GM23338 (cell line): ENCODE results near the gene MPV17. TPM values are rescaled to one million over a fixed set of nuclear protein-coding genes. Genes with fewer than 3 reads are reported as not detected.
A peak's percentile ranks its signal among the peaks of the same experiment; 100 is the strongest.

Source experiments
- ATAC-seq: fragments of 200-7000 bp; cut with Tn5 transposase; 3 replicates; pipeline ENCODE4 v1.9.1; 2020
- DNase-seq: peaks from one replicate; pipeline ENCODE4 v3.0.0-alpha.2; 2015; ENCODE audit warnings: low spot score
- H2AFZ ChIP-seq: fragments of 200-600 bp; sonication (generic); 2 replicates; pipeline ENCODE4 v1.8.0; 2016; ENCODE audit warnings: antibody characterized with exemption, mild to moderate bottlenecking, moderate library complexity
- H3F3A ChIP-seq: fragments of 200-600 bp; sonication (generic); replicated peaks from 2 replicates; pipeline ENCODE4 v1.8.0; 2017; ENCODE audit warnings: antibody characterized with exemption, mixed run types, low read depth
- H3K27ac ChIP-seq: fragments of 200-600 bp; sonication (generic); 2 replicates; pipeline ENCODE4 v1.6.1; 2016; ENCODE audit warnings: low read depth
- H3K27me3 ChIP-seq: fragments of 200-600 bp; sonication (generic); 2 replicates; pipeline ENCODE4 v1.8.0; 2016; ENCODE audit warnings: mild to moderate bottlenecking, mixed run types, moderate library complexity; ENCODE audit not compliant: insufficient read depth
- H3K36me3 ChIP-seq: fragments of 200-600 bp; sonication (generic); 2 replicates; pipeline ENCODE4 v1.8.0; 2016; ENCODE audit warnings: mild to moderate bottlenecking; ENCODE audit not compliant: insufficient read depth
- H3K4me1 ChIP-seq: fragments of 200-600 bp; sonication (generic); 2 replicates; pipeline ENCODE4 v1.8.0; 2016; ENCODE audit warnings: mild to moderate bottlenecking, moderate library complexity; ENCODE audit not compliant: insufficient read depth
- H3K4me2 ChIP-seq: fragments of 200-600 bp; sonication (generic); 2 replicates; pipeline ENCODE4 v1.7.1; 2017; ENCODE audit warnings: mixed run types
- H3K4me3 ChIP-seq: fragments of 200-600 bp; sonication (generic); 2 replicates; pipeline ENCODE4 v1.6.1; 2016; ENCODE audit warnings: mixed run types
- H3K79me2 ChIP-seq: fragments of 200-600 bp; sonication (generic); replicated peaks from 2 replicates; pipeline ENCODE4 v1.8.0; 2017; ENCODE audit warnings: mild to moderate bottlenecking; ENCODE audit not compliant: insufficient read depth
- H3K9me2 ChIP-seq: fragments of 200-600 bp; sonication (generic); 2 replicates; pipeline ENCODE4 v1.8.0; 2017; ENCODE audit not compliant: insufficient read depth
- H4K20me1 ChIP-seq: fragments of 200-600 bp; sonication (generic); replicated peaks from 2 replicates; pipeline ENCODE4 v1.8.0; 2017; ENCODE audit warnings: mild to moderate bottlenecking; ENCODE audit not compliant: insufficient read depth
- H3K27ac Mint-ChIP-seq: 2 replicates; pipeline ENCODE4 v1.8.0; 2020; ENCODE audit warnings: inconsistent platforms, mild to moderate bottlenecking, moderate library complexity, mixed read lengths
- H3K27me3 Mint-ChIP-seq: 3 replicates; pipeline ENCODE4 v1.8.0; 2022; ENCODE audit warnings: low read depth, mild to moderate bottlenecking, moderate library complexity, mixed read lengths, inconsistent platforms; ENCODE audit not compliant: insufficient read depth, poor library complexity
- H3K36me3 Mint-ChIP-seq: 3 replicates; pipeline ENCODE4 v1.8.0; 2021; ENCODE audit warnings: low read depth, mild to moderate bottlenecking, inconsistent platforms, moderate library complexity, mixed read lengths
- H3K4me1 Mint-ChIP-seq: 3 replicates; pipeline ENCODE4 v1.8.0; 2020; ENCODE audit warnings: mild to moderate bottlenecking, inconsistent platforms, mixed read lengths
- H3K4me3 Mint-ChIP-seq: 3 replicates; pipeline ENCODE4 v1.8.0; 2021; ENCODE audit warnings: moderate library complexity, mild to moderate bottlenecking, inconsistent platforms, mixed read lengths
- H3K9me3 Mint-ChIP-seq: 3 replicates; pipeline ENCODE4 v1.8.0; 2020; ENCODE audit warnings: moderate library complexity, mild to moderate bottlenecking, inconsistent platforms, mixed read lengths
- CREB1 ChIP-seq: fragments of 250-450 bp; sonication (Bioruptor Pico); IDR thresholded peaks from 2 replicates; pipeline ENCODE4 v1.5.0; 2020; ENCODE audit warnings: low read depth, mild to moderate bottlenecking, moderate library complexity
- ETS1 ChIP-seq: IDR thresholded peaks from 2 replicates; pipeline ENCODE4 v1.6.1; 2016; ENCODE audit warnings: antibody characterized with exemption
- JUNB ChIP-seq: IDR thresholded peaks from one replicate; pipeline ENCODE4 v1.6.1; 2016; ENCODE audit warnings: antibody characterized with exemption; ENCODE audit not compliant: unreplicated experiment
- REST ChIP-seq: IDR thresholded peaks from one replicate; pipeline ENCODE4 v1.6.1; 2018; ENCODE audit warnings: antibody characterized with exemption; ENCODE audit not compliant: unreplicated experiment
- STAT1 ChIP-seq: IDR thresholded peaks from one replicate; pipeline ENCODE4 v1.6.1; 2016; ENCODE audit warnings: antibody characterized with exemption; ENCODE audit not compliant: unreplicated experiment
- ZNF331 ChIP-seq: fragments of 250-450 bp; sonication (Bioruptor Pico); IDR thresholded peaks from 2 replicates; pipeline ENCODE4 v1.5.0; 2020; ENCODE audit warnings: low read depth, mild to moderate bottlenecking, moderate library complexity
- polyA plus RNA-seq: library from polyadenylated mRNA; unstranded; fragments of >200 nt; fragmentation: Nextera tagmentation; extraction: Ambion mirVana; gene quantifications from 2 replicates; pipeline ENCODE4 v1.2.1, GENCODE V29; 2016
- total RNA-seq: library from RNA; depleted of rRNA; stranded (reverse); fragments of >200 nt; shearing (Covaris generic); gene quantifications from 2 replicates; pipeline ENCODE4 v1.2.3, GENCODE V29; 2014

The MPV17 gene
- total and polyA plus RNA-seq, 2 experiments from 2014 or later: 52.5 to 94.2 TPM

- H3K27ac ChIP-seq: peak overlapping the region; percentile 90
Observed at GRCh38 chr2:27322301-27322765, 564 bp downstream of the MPV17 start.

More at GRCh38 chr2:27322301-27322765, 564 bp downstream of the MPV17 start:
- Histone ChIP-seq H3K36me3 (peaks cover 5% of the 10 kb centered on the region; the same call in 1 of the 2 replicates), H3K4me1 (peaks cover 14% of the 10 kb centered on the region), H3F3A (peaks cover 21% of the 10 kb centered on the region; the same call in 1 of the 2 replicates), H3K9me2 (no peaks in the 10 kb centered on the region), H3K27me3 (no peaks in the 10 kb centered on the region), H4K20me1 (no peaks in the 10 kb centered on the region), H3K4me3 (peak overlapping the region; percentile 99), H3K4me2 (peak overlapping the region; percentile 99), H3K79me2 (peaks cover 5% of the 10 kb centered on the region), H2AFZ (peak overlapping the region; percentile 99; the same call in 1 of the 2 replicates)
- peak overlapping the region; percentile 99 for H3K27ac Mint-ChIP-seq
- peak; percentile 26 for DNase-seq
- peak; percentile 2; the same call in 2 of the 3 replicates for ATAC-seq
- peaks cover 19% of the 10 kb centered on the region for H3K36me3 Mint-ChIP-seq
- peaks cover 4% of the 10 kb centered on the region for H3K27me3 Mint-ChIP-seq
- peaks cover 10% of the 10 kb centered on the region for H3K4me1 Mint-ChIP-seq
- TF ChIP-seq STAT1 (no peak), ETS1 (no peak), CREB1 (CRISPR knock-in tag) (no peak), ZNF331 (CRISPR knock-in tag) (no peak), JUNB (no peak), REST (no peak)
- no peaks in the 10 kb centered on the region for H3K9me3 Mint-ChIP-seq
- H3K4me3 Mint-ChIP-seq: peak overlapping the region; percentile 98
